ENCODE results near the gene ACSM2A. TPM values are rescaled to one million over a fixed set of nuclear protein-coding genes. Genes with fewer than 3 reads are reported as not detected.
"Not testable (repeated sequence)": the region's sequence is repeated elsewhere in the genome, so short reads cannot be mapped to it uniquely, and the experiment has no call there.

ACSM2A gene
- total RNA-seq, 2 donors from 2014 or later: not detected

DNA sequence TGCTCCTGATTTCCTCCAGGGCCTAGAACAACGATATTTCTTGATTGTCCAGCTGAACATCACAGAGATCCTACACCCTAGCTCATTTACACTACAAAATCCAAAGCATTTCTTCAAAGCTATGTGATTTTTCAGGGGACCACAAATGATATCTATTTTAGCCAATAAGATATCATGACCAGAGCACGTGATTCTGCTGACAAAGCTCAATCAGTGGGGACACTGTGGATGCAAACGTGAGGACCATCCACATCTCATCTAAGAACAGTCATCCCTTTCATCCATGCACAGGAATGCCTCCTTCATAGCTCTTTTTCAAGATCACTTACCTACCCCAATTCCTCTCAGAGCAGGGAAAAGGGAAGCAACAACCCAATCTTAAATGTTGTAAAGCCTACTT, 67.9 kb downstream of the ACSM2A start:
- intact Hi-C loops (cut with DNase I, micrococcal nuclease): no loop called here
- DNase-seq: no peak
- no peak for ATAC-seq

GRCh38 chr16:20520103-20520502, 68.8 kb downstream of the ACSM2A start:
- intact Hi-C loops (cut with DNase I, micrococcal nuclease): no loop called here

GRCh38 chr16:20531795-20532194, 80.5 kb downstream of the ACSM2A start:
- intact Hi-C loops (cut with DNase I, micrococcal nuclease); ATAC-seq; DNase-seq: not testable (repeated sequence)

More at GRCh38 chr16:20520103-20520502, 68.8 kb downstream of the ACSM2A start:
- ATAC-seq (no peak), DNase-seq (no peak)

DNA sequence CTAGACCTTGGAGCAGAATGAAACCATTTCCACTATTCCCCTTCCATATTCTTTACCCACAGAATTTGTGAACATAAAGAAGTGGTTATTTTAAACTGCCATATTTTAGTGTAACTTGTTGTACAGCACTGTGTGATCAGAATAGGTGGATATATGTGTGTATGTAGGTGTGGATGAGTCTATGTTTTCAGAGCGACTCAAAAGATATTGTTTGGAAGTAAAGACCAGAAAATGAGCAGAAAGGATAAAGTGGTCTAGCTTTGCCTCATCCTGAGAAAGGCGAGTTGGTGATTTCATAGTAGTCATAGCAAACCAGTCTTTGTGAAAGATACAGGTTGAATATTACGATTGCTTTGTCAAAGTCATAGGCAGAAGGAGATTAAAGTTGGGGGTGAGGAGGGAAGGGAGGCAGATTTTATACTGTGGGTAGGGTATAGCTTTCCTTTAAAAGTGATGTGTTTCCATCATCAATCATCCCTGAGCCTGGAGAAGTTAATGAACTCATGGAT, 81.0 kb downstream of the ACSM2A start:
- DNase-seq; intact Hi-C loops (cut with DNase I, micrococcal nuclease); ATAC-seq: not testable (repeated sequence)

DNA sequence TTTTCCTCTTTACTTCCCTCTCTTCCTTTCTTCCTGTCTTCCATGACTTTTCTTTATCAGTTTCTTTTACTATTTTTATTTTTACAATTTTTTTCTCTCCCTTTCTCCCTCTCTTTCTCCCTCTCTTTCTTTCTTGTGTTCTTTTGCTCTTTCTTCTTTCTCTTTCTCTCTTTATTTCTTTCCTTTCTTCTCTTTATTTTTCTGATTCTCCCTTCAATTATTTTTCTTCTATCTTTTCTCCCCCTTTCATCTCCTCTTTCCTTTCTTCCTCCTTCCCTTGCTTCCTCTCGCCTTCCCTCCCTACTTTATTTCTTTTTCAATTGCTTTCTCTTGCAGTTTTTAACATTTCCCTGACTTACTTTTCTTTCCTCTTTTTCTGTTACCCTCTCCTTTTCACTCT, 85.3 kb downstream of the ACSM2A start:
- ATAC-seq; intact Hi-C loops (cut with DNase I, micrococcal nuclease); DNase-seq: not testable (repeated sequence)

Other genes starting within 250 kb of the ACSM2A start
- gene GP2, start 124.0 kb upstream of the ACSM2A start, total RNA-seq: 1 to 10 TPM; 6.5 to 7.4 TPM
- gene UMOD, start 98.8 kb upstream of the ACSM2A start, total RNA-seq: not detected
- gene PDILT, start 46.8 kb upstream of the ACSM2A start, total RNA-seq: not detected
- 1 to 10 TPM in 1 of 2 donors, under 1 TPM in 1; 0.40 to 1.5 TPM for gene ACSM5, start 42.0 kb upstream of the ACSM2A start, total RNA-seq
- not detected for gene ACSM2B, start 124.8 kb downstream of the ACSM2A start, total RNA-seq
- gene ACSM1, start 246.2 kb downstream of the ACSM2A start, total RNA-seq: 1 to 10 TPM in 1 of 2 donors, under 1 TPM in 1; 0.36 to 2.7 TPM